SH-SY5Y (cell line): ENCODE results near the gene TTC39A.

Experiments used
- GATA2 ChIP-seq: IDR thresholded peaks from 2 replicates; pipeline ENCODE4 v1.6.1; 2011; ENCODE audit warnings: mild to moderate bottlenecking, low read depth, low read length
- GATA3 ChIP-seq: IDR thresholded peaks from 2 replicates; pipeline ENCODE4 v1.6.1; 2011; ENCODE audit warnings: low read depth, mild to moderate bottlenecking, low read length, moderate library complexity

DNA sequence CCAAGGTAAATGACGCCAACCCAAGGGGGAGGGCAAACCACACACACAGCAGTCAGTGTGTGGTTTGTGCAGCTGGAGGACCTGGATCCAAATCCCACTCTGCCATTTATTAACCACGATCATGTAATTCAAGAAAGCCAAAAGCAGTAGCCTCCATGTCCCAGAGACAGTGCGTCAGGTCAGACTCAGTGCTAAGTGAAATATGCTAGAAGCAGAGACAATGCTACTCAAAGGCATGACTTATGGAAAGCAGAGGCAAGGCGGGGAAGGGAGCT lies 13.6 kb downstream of the TTC39A start:
- TF ChIP-seq GATA3 (no peak), GATA2 (no peak)
